ENCODE results near the gene PARD3B.

Gene PARD3B

DNA sequence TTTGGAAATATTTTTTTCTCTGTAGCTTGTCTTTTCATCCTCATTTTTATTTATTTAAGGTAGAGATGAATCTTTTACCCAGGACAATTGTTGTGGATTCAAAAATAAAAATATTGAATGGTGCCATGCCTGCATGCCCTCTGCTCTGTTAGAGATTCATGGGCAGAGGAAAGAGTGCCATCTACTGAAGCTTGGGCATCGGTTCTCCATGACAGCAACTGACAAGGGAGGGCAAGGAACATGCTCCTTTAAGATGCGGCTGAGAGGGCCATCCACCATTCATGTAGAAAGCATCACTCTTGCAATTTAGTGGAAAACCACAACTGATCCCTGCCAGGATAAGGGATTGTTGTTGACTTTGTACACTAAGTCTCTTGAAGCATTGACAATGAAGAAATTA is 79.9 kb downstream of the PARD3B start:
- no peak for DNase-seq (ENCODE audit: low read depth)
- H3K4me3 ChIP-seq (ENCODE audit: low read depth, low read length): no peak overlapping the region
- TF ChIP-seq, protein P1, sequence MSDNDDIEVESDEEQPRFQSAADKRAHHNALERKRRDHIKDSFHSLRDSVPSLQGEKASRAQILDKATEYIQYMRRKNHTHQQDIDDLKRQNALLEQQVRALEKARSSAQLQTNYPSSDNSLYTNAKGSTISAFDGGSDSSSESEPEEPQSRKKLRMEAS (IDR thresholded peaks at IDR 0.05; ENCODE audit: low read depth, low read length): no peak
- TF ChIP-seq, protein P2, sequence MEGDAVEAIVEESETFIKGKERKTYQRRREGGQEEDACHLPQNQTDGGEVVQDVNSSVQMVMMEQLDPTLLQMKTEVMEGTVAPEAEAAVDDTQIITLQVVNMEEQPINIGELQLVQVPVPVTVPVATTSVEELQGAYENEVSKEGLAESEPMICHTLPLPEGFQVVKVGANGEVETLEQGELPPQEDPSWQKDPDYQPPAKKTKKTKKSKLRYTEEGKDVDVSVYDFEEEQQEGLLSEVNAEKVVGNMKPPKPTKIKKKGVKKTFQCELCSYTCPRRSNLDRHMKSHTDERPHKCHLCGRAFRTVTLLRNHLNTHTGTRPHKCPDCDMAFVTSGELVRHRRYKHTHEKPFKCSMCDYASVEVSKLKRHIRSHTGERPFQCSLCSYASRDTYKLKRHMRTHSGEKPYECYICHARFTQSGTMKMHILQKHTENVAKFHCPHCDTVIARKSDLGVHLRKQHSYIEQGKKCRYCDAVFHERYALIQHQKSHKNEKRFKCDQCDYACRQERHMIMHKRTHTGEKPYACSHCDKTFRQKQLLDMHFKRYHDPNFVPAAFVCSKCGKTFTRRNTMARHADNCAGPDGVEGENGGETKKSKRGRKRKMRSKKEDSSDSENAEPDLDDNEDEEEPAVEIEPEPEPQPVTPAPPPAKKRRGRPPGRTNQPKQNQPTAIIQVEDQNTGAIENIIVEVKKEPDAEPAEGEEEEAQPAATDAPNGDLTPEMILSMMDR (IDR thresholded peaks at IDR 0.05; ENCODE audit: low read depth, low read length): no peak
- no peak for TF ChIP-seq MYC (IDR thresholded peaks at IDR 0.05; ENCODE audit: low read depth, low read length)
- no peak for TF ChIP-seq POLR2A (IDR thresholded peaks at IDR 0.05; ENCODE audit: extremely low read depth, insufficient read length)

DNA sequence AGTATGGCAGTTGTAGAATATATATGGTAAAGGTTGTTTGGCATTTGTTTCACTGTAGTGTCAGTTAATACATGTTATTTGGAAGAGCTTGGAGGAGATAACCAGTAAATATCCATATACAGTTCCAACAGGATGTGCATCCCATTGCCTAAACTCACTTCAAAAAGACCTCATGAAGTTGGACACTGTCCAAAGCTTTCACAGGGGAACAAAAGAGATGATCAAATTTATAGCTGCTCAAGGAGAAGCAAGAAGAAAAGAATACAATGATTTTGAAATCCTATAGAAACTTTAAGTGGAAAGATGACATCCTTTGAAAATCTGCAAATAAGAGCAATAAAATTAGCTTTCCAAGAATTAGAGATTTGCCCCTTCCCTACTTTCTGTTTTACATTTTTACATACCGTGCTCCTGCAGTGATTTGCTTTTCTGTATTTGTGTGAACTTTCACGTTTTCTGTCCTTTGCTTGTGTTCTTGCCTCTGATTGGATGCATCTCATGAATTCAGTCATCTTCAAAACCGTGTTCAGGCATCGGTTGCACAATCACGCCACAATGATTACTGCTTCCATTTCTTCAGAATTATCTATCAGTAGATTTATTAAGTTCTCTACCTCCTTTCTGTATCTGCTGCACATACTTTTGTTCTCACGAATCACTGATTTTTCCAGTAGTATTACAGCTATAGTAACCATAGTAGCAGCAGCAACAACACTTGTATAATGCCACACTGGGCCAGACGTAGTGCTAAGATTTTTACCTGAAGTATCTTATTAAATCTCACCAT is 83.8 kb downstream of the PARD3B start:
- no peak overlapping the region for H3K4me3 ChIP-seq (ENCODE audit: low read depth, low read length)
- DNase-seq (ENCODE audit: low read depth): no peak
- TF ChIP-seq, protein P2 (IDR thresholded peaks at IDR 0.05; ENCODE audit: low read depth, low read length): no peak
- TF ChIP-seq POLR2A (IDR thresholded peaks at IDR 0.05; ENCODE audit: extremely low read depth, insufficient read length) (no peak), MYC (IDR thresholded peaks at IDR 0.05; ENCODE audit: low read depth, low read length) (no peak)
- TF ChIP-seq, protein P1 (IDR thresholded peaks at IDR 0.05; ENCODE audit: low read depth, low read length): no peak

DNA sequence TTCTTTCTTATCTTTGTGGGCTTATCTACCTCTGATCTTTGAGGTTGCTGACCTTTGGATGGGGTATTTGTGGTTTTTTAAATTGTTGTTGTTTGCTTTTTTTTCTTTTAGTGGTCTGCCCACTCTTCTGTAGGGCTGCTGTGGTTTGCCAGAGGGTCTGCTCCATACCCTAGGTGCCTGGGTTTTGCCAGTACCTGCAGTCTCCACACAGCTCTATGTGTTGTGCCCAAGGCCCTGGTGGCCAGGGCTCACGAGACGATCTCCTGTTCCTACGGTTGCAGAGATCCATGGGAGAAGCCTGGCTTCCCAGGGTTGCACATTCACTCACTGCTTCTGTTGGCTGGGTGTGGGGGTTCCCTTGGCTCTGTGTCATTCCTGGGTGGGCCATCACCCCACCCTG is 87.1 kb downstream of the PARD3B start:
- TF ChIP-seq MYC (IDR thresholded peaks at IDR 0.05; ENCODE audit: low read depth, low read length) (no peak), POLR2A (IDR thresholded peaks at IDR 0.05; ENCODE audit: extremely low read depth, insufficient read length) (no peak)
- TF ChIP-seq, protein P2 (IDR thresholded peaks at IDR 0.05; ENCODE audit: low read depth, low read length): no peak
- TF ChIP-seq, protein P1 (IDR thresholded peaks at IDR 0.05; ENCODE audit: low read depth, low read length): no peak
- DNase-seq (ENCODE audit: low read depth): no peak
- H3K4me3 ChIP-seq (ENCODE audit: low read depth, low read length): no peak overlapping the region

DNA sequence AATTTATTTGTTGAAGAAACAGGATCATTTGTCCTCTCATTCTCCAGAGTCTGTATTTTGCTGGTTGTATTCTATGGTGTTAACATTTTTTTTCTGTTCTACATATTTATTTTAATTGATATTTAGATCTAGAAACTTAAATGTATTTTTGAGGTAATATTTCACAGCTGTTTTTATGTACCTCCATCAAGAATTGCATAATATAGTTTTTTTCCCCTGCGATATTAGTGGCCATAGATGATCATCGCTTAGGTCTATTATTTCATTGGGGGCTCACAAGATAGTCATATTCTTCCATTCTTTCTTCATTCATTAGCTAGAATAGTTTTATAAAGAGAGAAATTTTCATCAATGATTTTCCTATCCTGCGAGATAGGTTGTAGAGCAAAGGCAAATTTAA is 89.3 kb downstream of the PARD3B start:
- DNase-seq (ENCODE audit: low read depth): no peak
- TF ChIP-seq POLR2A (IDR thresholded peaks at IDR 0.05; ENCODE audit: extremely low read depth, insufficient read length) (no peak), MYC (IDR thresholded peaks at IDR 0.05; ENCODE audit: low read depth, low read length) (no peak)
- TF ChIP-seq, protein P2 (IDR thresholded peaks at IDR 0.05; ENCODE audit: low read depth, low read length): no peak
- TF ChIP-seq, protein P1 (IDR thresholded peaks at IDR 0.05; ENCODE audit: low read depth, low read length): no peak
- H3K4me3 ChIP-seq (ENCODE audit: low read depth, low read length): no peak overlapping the region

DNA sequence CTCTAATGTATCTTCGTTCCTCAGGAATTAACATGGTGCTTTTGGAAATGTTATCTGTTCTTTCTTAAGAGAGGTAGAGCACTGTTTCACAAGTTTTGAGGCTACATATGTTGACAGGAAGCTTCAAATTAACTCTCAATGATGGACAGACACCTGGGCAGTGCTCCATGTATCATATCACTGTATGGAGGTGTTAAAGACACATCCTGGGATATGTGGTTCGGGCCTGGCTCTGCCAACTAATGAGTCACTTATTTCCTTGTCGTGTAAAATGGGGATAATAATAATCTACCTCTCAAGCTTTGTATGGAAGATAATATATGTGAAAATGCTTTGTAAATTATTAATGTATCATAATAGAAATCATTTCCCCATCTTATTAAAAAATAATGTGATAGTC is 90.2 kb downstream of the PARD3B start:
- DNase-seq (ENCODE audit: low read depth): no peak
- no peak for TF ChIP-seq POLR2A (IDR thresholded peaks at IDR 0.05; ENCODE audit: extremely low read depth, insufficient read length)
- TF ChIP-seq MYC (IDR thresholded peaks at IDR 0.05; ENCODE audit: low read depth, low read length): no peak
- TF ChIP-seq, protein P1 (IDR thresholded peaks at IDR 0.05; ENCODE audit: low read depth, low read length): no peak
- TF ChIP-seq, protein P2 (IDR thresholded peaks at IDR 0.05; ENCODE audit: low read depth, low read length): no peak
- no peak overlapping the region for H3K4me3 ChIP-seq (ENCODE audit: low read depth, low read length)
